ENCODE measurements around the gene EPHB3.

Gene EPHB3

GRCh38 chr3:184541886-184542562, 19.6 kb upstream of the EPHB3 start:
- DNase-seq = no peak
- in situ Hi-C loops (cut with MboI; ENCODE audit: low pct_unique_long_range_greater_than_20kb, low sequenced_read_pairs) = loop anchor here (25.0 kb wide), 1 partner anchor 155 kb away; the partner anchor contains the start of genes CHRD and THPO

GRCh38 chr3:184542577-184542976, 19.0 kb upstream of the EPHB3 start:
- in situ Hi-C loops (cut with MboI; ENCODE audit: low pct_unique_long_range_greater_than_20kb, low sequenced_read_pairs) = loop anchor here (25.0 kb wide), 1 partner anchor 155 kb away; the partner anchor contains the start of genes CHRD and THPO
- no peak for DNase-seq

- in situ Hi-C loops (cut with MboI; ENCODE audit: low pct_unique_long_range_greater_than_20kb, low sequenced_read_pairs) = loop anchor here (25.0 kb wide), 1 partner anchor 156 kb away; the partner anchor contains the start of genes CHRD and THPO
Observed at GRCh38 chr3:184543256-184543655, 18.3 kb upstream of the EPHB3 start.

GRCh38 chr3:184543843-184544512, 17.6 kb upstream of the EPHB3 start:
- peak; percentile 91 for DNase-seq
- in situ Hi-C loops (cut with MboI; ENCODE audit: low pct_unique_long_range_greater_than_20kb, low sequenced_read_pairs) = loop anchor here (25.0 kb wide), 1 partner anchor 157 kb away; the partner anchor contains the start of genes CHRD and THPO

More at GRCh38 chr3:184543256-184543655, 18.3 kb upstream of the EPHB3 start:
- DNase-seq = no peak

GRCh38 chr3:184544513-184544861, 17.1 kb upstream of the EPHB3 start:
- in situ Hi-C loops (cut with MboI; ENCODE audit: low pct_unique_long_range_greater_than_20kb, low sequenced_read_pairs) = loop anchor here (25.0 kb wide), 1 partner anchor 157 kb away; the partner anchor contains the start of genes CHRD and THPO
- DNase-seq = no peak

- in situ Hi-C loops (cut with MboI; ENCODE audit: low pct_unique_long_range_greater_than_20kb, low sequenced_read_pairs) = loop anchor here (25.0 kb wide), 1 partner anchor 158 kb away; the partner anchor contains the start of genes CHRD and THPO
Observed at GRCh38 chr3:184545769-184546168, 15.8 kb upstream of the EPHB3 start.

GRCh38 chr3:184546252-184546651, 15.3 kb upstream of the EPHB3 start:
- DNase-seq = no peak
- in situ Hi-C loops (cut with MboI; ENCODE audit: low pct_unique_long_range_greater_than_20kb, low sequenced_read_pairs) = loop anchor here (25.0 kb wide), 1 partner anchor 159 kb away; the partner anchor contains the start of genes CHRD and THPO

More at GRCh38 chr3:184545769-184546168, 15.8 kb upstream of the EPHB3 start:
- DNase-seq = no peak

- DNase-seq = no peak
- in situ Hi-C loops (cut with MboI; ENCODE audit: low pct_unique_long_range_greater_than_20kb, low sequenced_read_pairs) = loop anchor here (25.0 kb wide), 1 partner anchor 163 kb away; the partner anchor contains the start of genes CHRD and THPO
Observed at GRCh38 chr3:184549796-184550577, 11.6 kb upstream of the EPHB3 start.

GRCh38 chr3:184551103-184551502, 10.5 kb upstream of the EPHB3 start:
- in situ Hi-C loops (cut with MboI; ENCODE audit: low pct_unique_long_range_greater_than_20kb, low sequenced_read_pairs) = no loop called here

GRCh38 chr3:184551614-184552256, 9.8 kb upstream of the EPHB3 start:
- DNase-seq = no peak
- in situ Hi-C loops (cut with MboI; ENCODE audit: low pct_unique_long_range_greater_than_20kb, low sequenced_read_pairs) = no loop called here

More at GRCh38 chr3:184551103-184551502, 10.5 kb upstream of the EPHB3 start:
- no peak for DNase-seq

- in situ Hi-C loops (cut with MboI; ENCODE audit: low pct_unique_long_range_greater_than_20kb, low sequenced_read_pairs) = no loop called here
Observed at GRCh38 chr3:184552296-184552695, 9.3 kb upstream of the EPHB3 start.

GRCh38 chr3:184552863-184553262, 8.7 kb upstream of the EPHB3 start:
- DNase-seq = no peak
- in situ Hi-C loops (cut with MboI; ENCODE audit: low pct_unique_long_range_greater_than_20kb, low sequenced_read_pairs) = no loop called here

More at GRCh38 chr3:184552296-184552695, 9.3 kb upstream of the EPHB3 start:
- no peak for DNase-seq

- no peak for DNase-seq
- in situ Hi-C loops (cut with MboI; ENCODE audit: low pct_unique_long_range_greater_than_20kb, low sequenced_read_pairs) = no loop called here
Observed at GRCh38 chr3:184553385-184553784, 8.2 kb upstream of the EPHB3 start.

- no peak for DNase-seq
- in situ Hi-C loops (cut with MboI; ENCODE audit: low pct_unique_long_range_greater_than_20kb, low sequenced_read_pairs) = no loop called here
Observed at GRCh38 chr3:184554461-184554860, 7.1 kb upstream of the EPHB3 start.

- DNase-seq = no peak
- in situ Hi-C loops (cut with MboI; ENCODE audit: low pct_unique_long_range_greater_than_20kb, low sequenced_read_pairs) = no loop called here
Observed at GRCh38 chr3:184556582-184557347, 4.8 kb upstream of the EPHB3 start.

- no peak for DNase-seq
- in situ Hi-C loops (cut with MboI; ENCODE audit: low pct_unique_long_range_greater_than_20kb, low sequenced_read_pairs) = no loop called here
Observed at GRCh38 chr3:184557348-184557950, 4.1 kb upstream of the EPHB3 start.

- in situ Hi-C loops (cut with MboI; ENCODE audit: low pct_unique_long_range_greater_than_20kb, low sequenced_read_pairs) = no loop called here
- DNase-seq = no peak
Observed at GRCh38 chr3:184558726-184559125, 2.9 kb upstream of the EPHB3 start.

- no peak for DNase-seq
- in situ Hi-C loops (cut with MboI; ENCODE audit: low pct_unique_long_range_greater_than_20kb, low sequenced_read_pairs) = no loop called here
Observed at GRCh38 chr3:184559336-184559735, 2.2 kb upstream of the EPHB3 start.

Measured in KBM-7 (cell line).